GM20000 (cell line): Measurements from ENCODE around the gene PLEKHG4B.

Experiments used
- DNase-seq: peaks from one replicate; pipeline ENCODE4 v3.0.0; 2012; ENCODE audit warnings: low spot score
- TF ChIP-seq, protein P1 (sequence below): IDR thresholded peaks from 2 replicates; pipeline ENCODE4 v1.5.1; 2012; ENCODE audit warnings: mild to moderate bottlenecking, control low read depth; ENCODE audit errors: extremely low read depth, missing control alignments

Gene PLEKHG4B

DNA sequence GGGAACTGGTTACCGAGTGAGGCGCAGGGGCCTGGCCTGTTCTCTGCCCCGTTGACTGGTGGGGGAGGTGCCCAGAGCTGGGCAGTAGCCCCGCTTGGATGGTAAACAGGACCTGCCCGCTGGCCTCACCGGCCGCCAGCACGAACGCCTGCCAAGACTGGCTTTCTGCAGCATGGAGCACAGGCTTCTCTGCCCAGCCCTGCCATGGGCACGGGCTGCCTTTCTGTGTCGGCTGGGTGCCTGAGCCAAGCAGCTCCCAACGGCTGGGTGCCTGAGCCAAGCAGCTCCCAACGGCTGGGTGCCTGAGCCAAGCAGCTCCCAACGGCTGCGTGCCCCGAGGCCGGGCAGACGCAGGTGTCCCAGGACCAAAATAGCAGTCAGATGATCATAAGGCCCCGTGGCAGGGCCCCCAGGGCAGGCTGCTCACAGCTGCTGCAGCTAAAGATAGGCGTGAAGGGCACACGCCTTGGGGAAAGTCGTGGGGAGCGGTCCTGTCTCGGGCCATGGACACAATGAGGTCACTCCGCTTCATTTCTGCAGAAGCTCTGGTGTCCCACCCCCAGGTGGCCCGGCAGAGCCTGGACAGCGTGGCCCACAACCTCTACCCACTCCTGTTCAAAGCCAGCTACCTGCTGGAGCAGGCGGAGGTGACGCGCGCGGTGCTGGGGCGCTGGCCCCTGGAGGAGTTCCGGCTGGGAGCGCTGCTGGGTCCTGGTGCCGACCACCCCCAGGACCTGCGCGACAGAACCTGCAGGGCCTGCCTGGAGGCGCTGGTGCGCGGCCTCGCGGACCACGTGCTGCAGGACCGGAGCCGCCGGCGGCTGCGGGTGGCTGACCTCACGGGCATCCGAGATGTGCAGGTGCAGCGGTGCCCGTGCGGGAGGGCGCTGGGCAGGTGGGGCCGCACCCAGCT is 99.3 kb downstream of the PLEKHG4B start, which contains the start of gene LRRC14B:
LRRC14B (plus strand) TSS at position 460 of the 913 bp plus-strand sequence; CDS start at position 504, 44 bp downstream.
- DNase-seq, result peak; percentile 70
- TF ChIP-seq, protein P1, sequence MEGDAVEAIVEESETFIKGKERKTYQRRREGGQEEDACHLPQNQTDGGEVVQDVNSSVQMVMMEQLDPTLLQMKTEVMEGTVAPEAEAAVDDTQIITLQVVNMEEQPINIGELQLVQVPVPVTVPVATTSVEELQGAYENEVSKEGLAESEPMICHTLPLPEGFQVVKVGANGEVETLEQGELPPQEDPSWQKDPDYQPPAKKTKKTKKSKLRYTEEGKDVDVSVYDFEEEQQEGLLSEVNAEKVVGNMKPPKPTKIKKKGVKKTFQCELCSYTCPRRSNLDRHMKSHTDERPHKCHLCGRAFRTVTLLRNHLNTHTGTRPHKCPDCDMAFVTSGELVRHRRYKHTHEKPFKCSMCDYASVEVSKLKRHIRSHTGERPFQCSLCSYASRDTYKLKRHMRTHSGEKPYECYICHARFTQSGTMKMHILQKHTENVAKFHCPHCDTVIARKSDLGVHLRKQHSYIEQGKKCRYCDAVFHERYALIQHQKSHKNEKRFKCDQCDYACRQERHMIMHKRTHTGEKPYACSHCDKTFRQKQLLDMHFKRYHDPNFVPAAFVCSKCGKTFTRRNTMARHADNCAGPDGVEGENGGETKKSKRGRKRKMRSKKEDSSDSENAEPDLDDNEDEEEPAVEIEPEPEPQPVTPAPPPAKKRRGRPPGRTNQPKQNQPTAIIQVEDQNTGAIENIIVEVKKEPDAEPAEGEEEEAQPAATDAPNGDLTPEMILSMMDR, result no peak

DNA sequence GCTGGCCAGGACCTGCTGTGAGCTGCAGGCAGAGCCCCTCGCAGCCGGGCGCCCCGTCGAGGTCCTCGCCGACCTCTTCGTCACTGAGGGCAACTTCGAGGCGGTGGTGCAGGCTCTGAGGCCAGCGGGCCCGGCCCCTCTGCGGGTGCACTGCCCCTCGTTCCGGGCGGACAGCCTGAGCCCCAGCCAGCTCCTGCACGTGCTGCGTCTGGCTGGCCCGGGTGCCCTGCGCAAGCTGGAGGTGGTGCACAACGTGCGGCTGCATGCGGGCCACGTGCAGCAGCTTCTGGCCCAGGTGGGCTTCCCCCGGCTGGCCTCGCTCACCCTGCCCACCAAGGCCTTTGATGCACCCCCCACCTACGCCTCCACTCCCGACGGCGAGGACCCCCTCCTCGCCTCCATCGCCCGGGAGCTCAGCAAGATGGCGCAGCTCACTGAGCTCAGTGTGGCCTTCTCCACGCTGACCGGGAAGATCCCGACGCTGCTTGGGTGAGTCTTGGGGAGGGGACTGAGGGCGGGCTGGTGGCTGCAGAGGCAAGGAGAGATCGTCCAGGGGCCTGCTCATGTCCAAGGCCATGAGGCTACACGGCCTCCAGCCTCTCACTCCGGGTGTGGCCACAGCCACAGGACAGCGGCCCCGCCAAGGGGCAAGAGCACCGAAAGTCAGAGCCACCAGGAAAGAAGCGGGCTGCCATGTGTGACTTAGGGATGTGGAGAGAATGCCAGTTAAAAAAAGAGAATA is 100.2 kb downstream of the PLEKHG4B start:
- TF ChIP-seq, protein P1, result no peak
- DNase-seq, result no peak

DNA sequence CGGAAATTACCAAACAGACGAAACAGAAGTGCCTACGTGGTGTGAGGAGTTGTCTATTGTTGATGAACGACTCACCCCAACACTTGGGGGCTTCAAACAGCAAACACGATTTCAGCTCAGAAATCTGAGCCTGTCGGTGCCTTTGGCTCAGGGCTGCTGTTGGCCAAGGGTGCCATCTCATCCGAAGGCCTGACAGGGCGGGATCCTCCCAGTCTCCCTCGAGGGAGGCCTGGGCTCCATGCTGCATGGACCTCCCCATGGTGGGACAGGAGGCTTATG is 100.7 kb downstream of the PLEKHG4B start:
- no peak for DNase-seq
- TF ChIP-seq, protein P1, result no peak

DNA sequence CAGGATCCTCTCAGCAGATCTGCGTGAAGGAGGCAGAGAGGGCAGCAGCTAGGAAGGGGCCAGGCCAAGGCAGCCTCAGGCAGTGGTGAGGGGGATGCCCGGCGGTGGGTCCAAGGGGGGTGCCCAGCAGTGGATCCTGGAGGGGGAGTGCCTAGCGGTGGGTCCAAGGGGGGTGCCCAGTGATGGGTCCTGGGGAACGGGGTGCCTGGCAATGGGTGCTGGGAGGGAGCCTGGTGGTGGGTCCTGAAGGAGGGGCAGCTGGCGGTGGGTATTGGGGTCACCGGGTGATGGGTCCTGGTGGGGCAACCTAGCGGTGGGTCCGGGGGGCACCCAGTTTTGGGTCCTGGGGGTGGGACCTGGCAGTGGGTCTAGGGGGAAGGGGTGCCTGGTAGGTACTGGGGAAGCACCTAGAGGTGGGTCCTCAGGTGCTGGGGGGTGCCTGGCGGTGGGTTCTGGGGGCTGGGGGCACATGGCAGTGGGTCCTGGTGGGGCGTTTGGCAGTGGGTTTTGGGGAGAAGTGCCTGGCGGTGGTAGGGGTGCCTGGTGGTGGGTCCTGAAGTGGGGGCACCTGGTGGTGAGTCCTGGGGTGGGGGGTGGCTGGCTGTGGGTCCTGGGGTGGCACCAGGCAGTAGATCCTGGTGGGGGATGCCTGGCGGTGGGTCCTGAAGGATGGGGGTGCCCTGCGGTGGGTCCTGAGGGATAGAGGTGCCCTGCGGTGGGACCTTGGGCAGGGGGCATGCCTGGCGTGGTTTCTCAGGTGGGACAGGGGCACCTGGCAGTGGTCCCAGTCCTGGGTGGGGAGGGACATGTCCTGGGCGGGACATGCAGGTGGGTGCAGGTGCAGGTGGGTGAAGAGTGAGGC is 101.2 kb downstream of the PLEKHG4B start:
- no peak for DNase-seq
- TF ChIP-seq, protein P1, result no peak

DNA sequence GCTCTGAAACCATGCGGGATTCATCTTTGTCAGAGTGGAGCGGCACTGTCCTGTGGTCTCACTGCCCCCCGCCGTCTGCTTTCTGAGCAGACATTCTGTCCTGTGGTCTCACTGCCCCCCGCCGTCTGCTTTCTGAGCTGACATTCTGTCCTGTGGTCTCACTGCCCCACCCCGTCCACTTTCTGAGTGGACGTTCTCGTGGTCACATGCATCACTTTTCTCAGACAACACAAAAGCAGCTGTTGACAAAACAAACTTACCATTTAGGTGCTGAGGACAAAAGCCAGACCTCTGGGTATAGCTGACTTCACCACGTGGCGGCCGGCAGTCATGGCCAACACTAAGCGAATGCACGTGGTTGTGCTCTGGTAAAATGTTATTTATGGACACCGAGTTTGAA is 102.1 kb downstream of the PLEKHG4B start:
- TF ChIP-seq, protein P1, result no peak
- no peak for DNase-seq

DNA sequence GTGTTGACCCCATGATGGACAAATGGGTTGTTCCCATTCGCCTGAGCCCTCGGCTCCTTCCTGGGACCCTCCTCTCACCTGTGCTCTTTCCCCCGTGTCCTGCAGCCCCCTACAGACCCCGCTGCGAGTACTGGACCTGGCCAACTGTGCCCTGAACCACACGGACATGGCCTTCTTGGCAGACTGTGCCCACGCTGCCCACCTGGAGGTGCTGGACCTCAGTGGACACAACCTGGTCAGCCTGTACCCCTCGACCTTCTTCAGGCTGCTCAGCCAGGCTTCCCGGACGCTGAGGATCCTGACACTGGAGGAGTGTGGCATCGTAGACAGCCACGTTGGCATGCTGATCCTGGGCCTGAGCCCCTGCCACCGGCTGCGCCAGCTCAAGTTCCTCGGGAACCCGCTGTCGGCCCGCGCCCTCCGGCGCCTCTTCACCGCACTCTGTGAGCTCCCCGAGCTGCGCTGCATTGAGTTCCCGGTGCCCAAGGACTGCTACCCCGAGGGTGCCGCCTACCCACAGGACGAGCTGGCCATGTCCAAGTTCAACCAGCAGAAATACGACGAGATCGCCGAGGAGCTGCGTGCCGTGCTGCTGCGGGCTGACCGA is 102.7 kb downstream of the PLEKHG4B start:
- TF ChIP-seq, protein P1, result no peak
- DNase-seq, result no peak
